ENCODE data around the gene MAPK11.

The MAPK11 gene

DNA sequence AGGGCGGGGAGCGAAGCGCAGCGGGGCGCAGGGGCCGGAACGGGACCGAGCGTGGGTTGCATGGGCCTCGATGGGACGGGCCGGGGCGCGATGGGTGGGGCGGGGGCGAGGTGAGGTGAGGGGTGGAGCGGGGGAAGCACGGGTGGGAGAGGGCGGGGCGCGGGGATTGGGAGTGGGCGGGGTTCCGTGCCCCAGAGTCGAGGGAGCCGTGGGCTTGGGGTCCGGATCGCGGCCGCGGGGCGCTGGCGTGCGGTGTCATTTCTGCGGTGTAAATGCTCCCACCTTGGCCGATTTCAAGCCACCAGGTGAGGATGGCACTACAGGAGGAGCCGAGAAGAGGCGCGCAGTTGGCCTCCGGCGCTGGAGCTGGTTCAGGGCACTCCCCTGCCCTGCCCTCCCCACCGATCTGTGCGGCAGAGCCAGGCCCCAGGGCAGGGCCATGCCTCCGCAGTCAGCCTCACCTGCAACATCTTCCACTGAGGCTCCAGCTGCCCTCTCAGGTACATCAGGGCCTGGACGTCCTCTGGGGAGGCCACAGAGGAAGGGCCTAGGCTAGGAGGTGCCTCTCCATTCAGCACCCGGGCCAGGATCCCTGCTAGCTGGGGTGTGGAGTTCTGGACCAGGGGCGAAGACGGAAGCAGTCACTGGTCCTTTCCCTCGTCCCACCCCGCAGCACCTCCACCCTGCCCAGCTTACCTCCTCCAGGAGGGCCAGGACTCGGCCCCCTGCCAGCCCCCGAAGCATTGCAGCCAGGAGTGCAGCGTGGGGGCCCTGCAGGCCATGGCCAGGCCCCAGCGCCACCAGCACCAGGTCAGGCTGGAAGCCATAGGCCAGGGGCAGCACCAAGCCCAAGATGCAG lies 24.7 kb downstream of the MAPK11 start:
- peak overlapping the region; percentile 67 for H3K27ac ChIP-seq (ENCODE audit: low read depth, low read length)
- peak overlapping the region; percentile 97 for H3K4me3 ChIP-seq (ENCODE audit: low read depth, low read length)
- no peak overlapping the region for H2AFZ ChIP-seq (ENCODE audit: low read length, unreplicated experiment)
- no peaks in the 10 kb centered on the region for H3K36me3 ChIP-seq (ENCODE audit: insufficient read depth, low read length)
- peaks cover 5% of the 10 kb centered on the region for H3K4me1 ChIP-seq (ENCODE audit: control insufficient read depth, insufficient read depth, low read length, unreplicated experiment)
- peaks cover 31% of the 10 kb centered on the region for H3K79me2 ChIP-seq (ENCODE audit: control insufficient read depth, insufficient read depth, low read length, unreplicated experiment)
- H3K27me3 ChIP-seq (ENCODE audit: insufficient read depth, low read length): no peaks in the 10 kb centered on the region

DNA sequence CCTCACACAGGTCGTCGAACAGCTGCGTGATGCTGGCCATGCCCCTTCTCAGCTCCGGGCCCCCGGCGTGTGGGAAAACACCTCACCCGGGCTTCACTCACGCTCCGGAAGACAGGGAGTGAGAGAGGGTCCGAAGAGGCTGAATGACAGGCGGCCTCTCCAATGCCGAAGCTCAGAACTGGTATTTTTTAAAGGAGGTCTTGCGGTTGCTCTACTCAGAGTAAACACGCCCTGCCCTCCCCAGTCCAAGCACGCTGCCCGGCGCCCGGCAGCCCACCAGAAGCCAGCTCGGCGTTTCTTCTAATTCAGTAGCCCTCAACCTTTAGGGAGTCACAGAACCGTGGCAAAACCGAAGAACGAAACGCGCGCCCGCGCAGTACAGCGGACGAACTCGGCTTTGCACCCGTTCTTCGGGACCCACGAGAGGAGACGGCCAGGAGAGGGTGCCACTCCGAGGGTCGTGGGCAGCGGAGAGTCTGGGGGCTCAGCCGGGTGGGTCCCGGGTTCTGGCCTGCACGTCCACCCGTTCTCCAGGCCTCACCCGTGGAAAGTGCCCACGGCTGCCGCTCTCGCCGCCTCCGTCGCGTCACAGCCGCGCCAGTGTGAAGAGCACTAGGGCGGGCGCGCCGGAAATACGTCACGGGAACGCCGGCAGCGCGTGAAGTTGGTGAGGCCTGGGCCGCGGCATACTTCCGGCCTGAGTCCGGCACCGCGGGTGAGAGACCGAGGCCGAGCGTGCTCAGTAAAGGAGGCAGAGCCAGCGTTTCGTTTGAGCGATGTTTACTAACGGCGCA lies 25.6 kb downstream of the MAPK11 start, which contains the start of gene TUBGCP6:
Gene TUBGCP6 (minus strand): TSS at position 604 of the 794 bp plus-strand sequence. CDS start 564 bp downstream, at position 40.
- Histone ChIP-seq H3K4me3 (ENCODE audit: low read depth, low read length) (peak within 1 kb of the TSS; percentile 97), H3K4me1 (ENCODE audit: control insufficient read depth, insufficient read depth, low read length, unreplicated experiment) (no peaks in the 10 kb centered on the region), H3K27ac (ENCODE audit: low read depth, low read length) (peak within 1 kb of the TSS; percentile 67), H3K27me3 (ENCODE audit: insufficient read depth, low read length) (no peaks in the 10 kb centered on the region), H2AFZ (ENCODE audit: low read length, unreplicated experiment) (peak within 1 kb of the TSS; percentile 88), H3K79me2 (ENCODE audit: control insufficient read depth, insufficient read depth, low read length, unreplicated experiment) (peaks cover 39% of the 10 kb centered on the region), H3K36me3 (ENCODE audit: insufficient read depth, low read length) (no peaks in the 10 kb centered on the region)

DNA sequence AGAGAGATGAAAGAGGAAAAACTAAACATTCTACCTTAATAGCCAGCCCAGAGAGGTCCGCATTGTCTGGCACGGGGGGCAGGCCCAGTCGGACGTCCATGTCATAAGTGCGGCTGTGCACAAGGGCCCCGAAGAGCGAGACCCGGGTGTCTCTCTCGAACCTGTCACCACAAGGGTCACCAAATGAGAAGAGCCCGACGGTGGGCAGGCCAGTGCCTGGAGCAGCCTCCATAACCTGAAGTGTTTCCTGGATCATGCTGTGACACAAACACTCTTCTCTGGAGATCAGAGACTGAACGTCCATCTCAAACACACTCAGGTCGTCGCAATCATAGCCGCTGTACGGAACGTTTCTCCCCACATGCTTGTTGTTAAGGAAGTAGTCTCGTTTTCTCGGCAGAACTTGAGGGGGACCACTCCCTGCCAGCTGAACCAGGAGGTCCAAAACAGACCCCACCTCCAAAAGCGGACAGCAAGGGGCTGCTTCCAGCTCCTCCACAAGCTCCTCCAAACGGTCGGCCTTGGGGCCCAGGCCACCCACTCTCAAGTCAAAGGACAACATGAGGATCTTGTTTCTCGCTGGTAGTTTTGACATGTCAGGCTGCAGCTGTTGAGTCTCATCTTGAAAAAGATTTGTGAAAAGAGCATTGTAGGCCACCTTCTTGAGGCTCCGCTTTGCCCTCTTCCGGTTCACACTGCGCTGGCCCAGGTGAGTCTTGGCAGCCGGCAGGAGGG lies 26.3 kb downstream of the MAPK11 start:
- H2AFZ ChIP-seq (ENCODE audit: low read length, unreplicated experiment): no peak overlapping the region
- H3K36me3 ChIP-seq (ENCODE audit: insufficient read depth, low read length): no peaks in the 10 kb centered on the region
- peak overlapping the region; percentile 67; the same call in 1 of the 2 replicates for H3K27ac ChIP-seq (ENCODE audit: low read depth, low read length)
- peak overlapping the region; percentile 97 for H3K4me3 ChIP-seq (ENCODE audit: low read depth, low read length)
- H3K4me1 ChIP-seq (ENCODE audit: control insufficient read depth, insufficient read depth, low read length, unreplicated experiment): no peaks in the 10 kb centered on the region
- H3K27me3 ChIP-seq (ENCODE audit: insufficient read depth, low read length): no peaks in the 10 kb centered on the region
- peaks cover 36% of the 10 kb centered on the region for H3K79me2 ChIP-seq (ENCODE audit: control insufficient read depth, insufficient read depth, low read length, unreplicated experiment)

DNA sequence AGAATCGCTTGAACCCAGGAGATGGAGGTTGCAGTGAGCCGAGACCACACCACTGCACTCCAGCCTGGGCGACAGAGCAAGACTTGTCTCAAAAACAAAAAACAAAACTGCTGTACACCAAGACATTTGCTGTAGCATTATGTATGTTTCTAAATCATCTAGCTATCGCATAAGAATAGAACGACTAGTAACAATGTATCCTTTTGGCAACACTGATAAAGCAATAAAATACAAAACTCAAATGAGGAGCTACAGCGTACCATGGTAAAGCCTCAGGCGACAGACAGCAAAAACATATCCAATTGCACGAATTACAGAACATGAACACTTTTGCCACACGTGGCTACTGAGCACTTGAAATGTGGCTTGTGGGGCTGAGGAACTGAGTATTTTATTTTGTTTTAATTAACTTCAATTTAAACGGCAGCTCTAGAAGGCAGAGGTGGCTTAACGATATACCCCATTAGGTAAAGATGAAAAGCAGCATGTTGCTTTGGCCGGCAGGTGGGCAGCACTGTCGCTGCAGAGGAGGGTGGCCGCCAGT lies 27.7 kb downstream of the MAPK11 start:
- peak overlapping the region; percentile 97 for H3K4me3 ChIP-seq (ENCODE audit: low read depth, low read length)
- H3K27ac ChIP-seq (ENCODE audit: low read depth, low read length): no peak overlapping the region
- no peak overlapping the region for H2AFZ ChIP-seq (ENCODE audit: low read length, unreplicated experiment)
- no peaks in the 10 kb centered on the region for H3K27me3 ChIP-seq (ENCODE audit: insufficient read depth, low read length)
- H3K4me1 ChIP-seq (ENCODE audit: control insufficient read depth, insufficient read depth, low read length, unreplicated experiment): no peaks in the 10 kb centered on the region
- no peaks in the 10 kb centered on the region for H3K36me3 ChIP-seq (ENCODE audit: insufficient read depth, low read length)
- H3K79me2 ChIP-seq (ENCODE audit: control insufficient read depth, insufficient read depth, low read length, unreplicated experiment): peaks cover 36% of the 10 kb centered on the region

DNA sequence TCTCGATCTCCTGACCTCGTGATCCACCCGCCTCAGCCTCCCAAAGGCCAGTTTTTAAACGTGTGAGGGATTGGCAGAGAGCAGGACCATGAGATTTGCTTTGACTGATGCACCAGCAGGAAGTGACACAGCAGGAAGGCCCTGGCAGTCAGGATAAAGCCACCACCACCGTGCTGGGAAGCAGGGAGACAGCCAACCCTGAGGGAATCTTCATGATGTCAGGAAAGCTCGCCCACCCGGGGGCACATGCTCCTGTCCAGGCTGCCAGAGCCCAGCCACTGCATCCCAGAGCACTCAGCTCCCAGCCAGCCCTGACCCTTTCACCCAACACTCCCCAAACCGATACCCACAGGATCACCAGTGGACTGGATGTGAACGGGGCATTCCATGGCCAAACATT lies 31.4 kb downstream of the MAPK11 start:
- Histone ChIP-seq H3K79me2 (ENCODE audit: control insufficient read depth, insufficient read depth, low read length, unreplicated experiment) (peaks cover 35% of the 10 kb centered on the region), H3K27me3 (ENCODE audit: insufficient read depth, low read length) (no peaks in the 10 kb centered on the region), H3K36me3 (ENCODE audit: insufficient read depth, low read length) (no peaks in the 10 kb centered on the region), H3K4me1 (ENCODE audit: control insufficient read depth, insufficient read depth, low read length, unreplicated experiment) (no peaks in the 10 kb centered on the region), H3K4me3 (ENCODE audit: low read depth, low read length) (no peak overlapping the region), H2AFZ (ENCODE audit: low read length, unreplicated experiment) (no peak overlapping the region), H3K27ac (ENCODE audit: low read depth, low read length) (no peak overlapping the region)

DNA sequence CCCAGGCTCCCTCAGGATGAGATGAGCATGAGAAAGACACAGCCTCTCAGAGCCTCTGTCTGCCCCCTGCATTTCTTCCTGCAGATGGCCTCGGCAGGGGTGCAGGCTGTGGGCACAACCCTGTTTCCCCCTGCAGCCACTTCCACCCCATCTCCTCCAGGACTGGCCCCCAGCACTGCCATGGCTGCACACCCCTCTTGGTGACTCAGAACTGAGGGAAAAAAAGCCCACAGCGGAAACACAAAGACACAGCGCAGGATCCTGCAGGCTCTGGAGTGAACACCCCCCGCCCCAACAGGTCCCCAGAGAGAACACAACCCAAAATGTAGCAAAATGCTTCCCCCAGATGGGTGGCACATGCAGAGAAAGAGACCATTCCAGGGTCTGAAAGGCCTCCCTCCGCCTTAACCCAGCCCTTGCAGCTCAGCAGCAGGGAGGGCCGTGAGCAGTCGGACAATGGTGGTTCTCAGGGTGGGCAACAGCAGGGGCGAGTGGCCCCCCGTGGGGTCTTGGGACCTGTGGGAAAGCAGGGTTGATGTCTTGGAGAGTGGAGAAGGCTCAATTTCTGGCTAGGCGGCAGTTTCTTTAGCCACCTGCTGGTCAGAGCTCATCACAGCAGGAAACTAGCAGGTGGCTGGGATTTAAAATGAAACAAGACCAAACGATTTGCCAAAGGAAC lies 33.3 kb downstream of the MAPK11 start:
- H3K36me3 ChIP-seq (ENCODE audit: insufficient read depth, low read length): no peaks in the 10 kb centered on the region
- no peak overlapping the region for H2AFZ ChIP-seq (ENCODE audit: low read length, unreplicated experiment)
- H3K79me2 ChIP-seq (ENCODE audit: control insufficient read depth, insufficient read depth, low read length, unreplicated experiment): peaks cover 22% of the 10 kb centered on the region
- no peak overlapping the region for H3K4me3 ChIP-seq (ENCODE audit: low read depth, low read length)
- H3K27ac ChIP-seq (ENCODE audit: low read depth, low read length): no peak overlapping the region
- no peaks in the 10 kb centered on the region for H3K4me1 ChIP-seq (ENCODE audit: control insufficient read depth, insufficient read depth, low read length, unreplicated experiment)
- no peaks in the 10 kb centered on the region for H3K27me3 ChIP-seq (ENCODE audit: insufficient read depth, low read length)

DNA sequence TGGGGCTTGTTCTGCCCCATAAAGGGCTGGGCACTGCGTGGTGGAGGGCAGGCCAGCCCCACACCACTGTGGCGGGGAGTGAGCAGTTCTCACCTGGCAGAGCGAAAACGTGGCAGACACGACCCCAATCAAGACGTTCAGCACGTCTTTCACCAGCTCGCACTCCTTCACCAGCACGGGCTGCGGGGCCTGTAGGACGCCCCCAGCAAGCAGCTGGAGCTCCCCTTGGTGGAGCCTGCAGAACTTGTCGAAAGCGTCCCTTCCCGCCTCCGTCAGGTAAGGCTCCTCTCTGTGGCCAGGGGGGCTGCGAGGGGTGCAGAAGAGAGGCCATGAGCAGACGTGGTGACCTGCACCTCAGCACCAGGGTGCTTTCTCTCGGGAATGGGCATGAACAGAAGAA lies 37.0 kb downstream of the MAPK11 start:
- H2AFZ ChIP-seq (ENCODE audit: low read length, unreplicated experiment): no peak overlapping the region
- H3K4me3 ChIP-seq (ENCODE audit: low read depth, low read length): no peak overlapping the region
- H3K27me3 ChIP-seq (ENCODE audit: insufficient read depth, low read length): no peaks in the 10 kb centered on the region
- no peaks in the 10 kb centered on the region for H3K36me3 ChIP-seq (ENCODE audit: insufficient read depth, low read length)
- H3K79me2 ChIP-seq (ENCODE audit: control insufficient read depth, insufficient read depth, low read length, unreplicated experiment): peaks cover 7% of the 10 kb centered on the region
- H3K4me1 ChIP-seq (ENCODE audit: control insufficient read depth, insufficient read depth, low read length, unreplicated experiment): no peaks in the 10 kb centered on the region
- no peak overlapping the region for H3K27ac ChIP-seq (ENCODE audit: low read depth, low read length)

DNA sequence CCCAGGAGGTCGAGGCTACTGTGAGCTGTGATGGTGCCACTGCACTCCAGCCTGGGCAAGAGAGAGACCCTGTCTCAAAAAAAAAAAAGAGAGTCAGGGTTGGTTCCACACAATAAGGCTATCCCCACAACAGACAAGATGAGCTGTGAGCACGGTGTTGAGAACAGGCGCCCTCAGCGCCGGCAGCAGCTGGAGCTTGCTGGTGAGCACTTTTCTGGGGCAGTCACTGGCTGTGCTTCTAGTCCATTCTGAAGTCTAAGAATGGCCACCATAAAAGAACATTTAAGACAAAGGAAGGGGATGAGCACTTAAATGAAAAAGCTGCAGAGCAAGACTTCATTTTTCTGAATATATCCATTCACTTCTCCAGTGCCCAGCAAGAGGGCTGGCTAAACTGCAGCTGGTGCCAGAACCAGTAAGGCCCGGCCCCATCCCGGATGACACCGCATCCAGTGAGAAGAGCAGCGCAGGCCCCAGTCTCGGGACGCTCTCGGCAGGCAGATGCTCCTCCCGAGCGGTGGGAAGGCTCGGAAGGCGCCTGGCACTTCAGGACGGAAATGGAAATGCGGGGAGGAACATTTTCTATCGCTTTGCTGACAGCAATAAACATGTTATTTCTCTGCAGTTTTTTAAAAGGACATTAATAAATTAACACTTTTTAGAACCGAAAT lies 37.6 kb downstream of the MAPK11 start:
- no peaks in the 10 kb centered on the region for H3K36me3 ChIP-seq (ENCODE audit: insufficient read depth, low read length)
- no peaks in the 10 kb centered on the region for H3K27me3 ChIP-seq (ENCODE audit: insufficient read depth, low read length)
- H3K4me3 ChIP-seq (ENCODE audit: low read depth, low read length): no peak overlapping the region

DNA sequence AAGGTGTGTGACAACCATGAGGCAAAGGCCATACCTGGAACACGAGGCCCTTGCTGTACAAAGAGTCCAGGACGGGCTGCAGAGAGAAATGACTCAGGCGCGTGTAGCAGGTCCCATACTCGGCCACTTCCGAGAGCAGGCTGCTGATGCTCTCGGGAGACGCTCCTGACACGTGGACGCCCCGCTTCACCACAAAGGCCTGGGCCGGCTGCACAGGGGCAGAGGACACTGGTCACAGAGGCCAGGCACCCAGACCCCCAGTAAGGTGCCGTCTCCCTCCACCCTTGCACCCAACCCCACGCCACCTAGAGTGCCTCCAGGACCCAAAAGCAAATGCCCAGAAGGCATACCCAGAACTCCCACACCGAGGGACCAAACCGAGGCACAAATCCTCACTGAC lies 40.8 kb downstream of the MAPK11 start:
- Histone ChIP-seq H2AFZ (ENCODE audit: low read length, unreplicated experiment) (no peak overlapping the region), H3K27me3 (ENCODE audit: insufficient read depth, low read length) (no peaks in the 10 kb centered on the region), H3K79me2 (ENCODE audit: control insufficient read depth, insufficient read depth, low read length, unreplicated experiment) (no peaks in the 10 kb centered on the region), H3K36me3 (ENCODE audit: insufficient read depth, low read length) (no peaks in the 10 kb centered on the region), H3K4me3 (ENCODE audit: low read depth, low read length) (no peak overlapping the region), H3K4me1 (ENCODE audit: control insufficient read depth, insufficient read depth, low read length, unreplicated experiment) (no peaks in the 10 kb centered on the region), H3K27ac (ENCODE audit: low read depth, low read length) (no peak overlapping the region)

More for the DNA sequence above, 37.6 kb downstream of the MAPK11 start:
- H2AFZ ChIP-seq (ENCODE audit: low read length, unreplicated experiment): no peak overlapping the region
- no peaks in the 10 kb centered on the region for H3K4me1 ChIP-seq (ENCODE audit: control insufficient read depth, insufficient read depth, low read length, unreplicated experiment)
- peaks cover 7% of the 10 kb centered on the region for H3K79me2 ChIP-seq (ENCODE audit: control insufficient read depth, insufficient read depth, low read length, unreplicated experiment)
- no peak overlapping the region for H3K27ac ChIP-seq (ENCODE audit: low read depth, low read length)

All from ACC112 (cell line).